ENCODE results near the gene MZT2B. TPM values are rescaled to one million over a fixed set of nuclear protein-coding genes. Genes with fewer than 3 reads are reported as not detected.

The MZT2B gene
- total and polyA plus RNA-seq, 2 of the 8 experiments (the other 6 are each of a cell fraction or from before 2014, with no cell fraction given) = 90.3 to 151 TPM

DNA sequence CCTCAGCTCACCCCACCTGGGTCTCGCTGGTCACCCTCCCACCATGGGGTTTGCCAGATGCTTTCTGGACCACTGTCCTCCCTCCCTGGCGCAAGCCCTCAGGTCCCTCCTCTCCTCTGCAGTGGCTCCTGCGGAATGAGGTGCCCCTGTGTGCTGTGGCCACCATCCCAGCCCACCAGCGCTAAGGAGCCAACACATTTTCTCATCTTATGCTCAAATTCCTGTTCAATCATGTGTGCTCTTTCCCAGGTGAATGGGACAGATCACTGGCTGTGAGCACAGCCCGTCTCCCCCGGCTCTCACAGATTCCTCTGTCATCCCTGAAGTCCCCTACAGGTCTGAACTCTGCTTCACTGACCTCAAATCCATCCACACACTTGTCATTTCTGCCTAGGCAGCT, 21.9 kb upstream of the MZT2B start:
- Histone ChIP-seq H3K27ac (ENCODE audit: low read depth, low read length) (no peak overlapping the region), H3K9me3 (ENCODE audit: insufficient read depth in 2 of 2, low read depth in 1 of 2, low read length in 1 of 2) (no peaks in the 10 kb centered on the region), H2AFZ (ENCODE audit: low read length) (no peak overlapping the region), H2BK15ac (ENCODE audit: low read length) (no peak overlapping the region), H4K5ac (ENCODE audit: insufficient read length, low read depth, low read length) (no peak overlapping the region), H3K9ac (replicated peaks in 1 of 4; ENCODE audit: extremely low read depth in 1 of 4, low read depth in 3 of 4, low read length in 3 of 4) (no peak overlapping the region), H3K18ac (ENCODE audit: extremely low read depth, low read length) (no peak overlapping the region), H3K79me1 (ENCODE audit: low read depth, low read length) (no peaks in the 10 kb centered on the region), H2BK12ac (ENCODE audit: low read depth, low read length) (no peak overlapping the region), H3K4me1 (replicated peaks in 1 of 4; ENCODE audit: control insufficient read depth in 3 of 4, insufficient read depth in 4 of 4, low read length in 3 of 4) (no peaks in the 10 kb centered on the region), H3K14ac (ENCODE audit: insufficient read length) (no peak overlapping the region), H3K79me2 (ENCODE audit: control insufficient read depth in 1 of 2, insufficient read depth in 2 of 2, low read length in 2 of 2) (no peaks in the 10 kb centered on the region), H3K27me3 (replicated peaks in 1 of 4; ENCODE audit: control insufficient read depth in 3 of 4, extremely low read depth in 1 of 4, insufficient read depth in 3 of 4, low read length in 3 of 4) (no peaks in the 10 kb centered on the region), H3K56ac (replicated peaks; ENCODE audit: insufficient read length, low read depth, low read length) (no peak overlapping the region), H4K91ac (replicated peaks; ENCODE audit: insufficient read length, low read length) (no peak overlapping the region), H2BK20ac (ENCODE audit: low read length) (no peak overlapping the region), H3K23me2 (ENCODE audit: low read depth, low read length) (no peaks in the 10 kb centered on the region), H2AK5ac (ENCODE audit: low read depth, low read length) (no peak overlapping the region), H3K36me3 (ENCODE audit: control insufficient read depth in 2 of 4, insufficient read depth in 4 of 4, low read length in 3 of 4) (peaks cover 3 to 23% (median 11%) of the 10 kb centered on the region in 4 experiments), H3K4ac (replicated peaks; ENCODE audit: insufficient read length, low read depth, low read length) (no peak overlapping the region), H3K4me2 (ENCODE audit: insufficient read depth in 1 of 2, low read depth in 2 of 2, low read length in 2 of 2) (no peak overlapping the region), H2BK5ac (ENCODE audit: low read depth, low read length) (no peak overlapping the region), H2BK120ac (replicated peaks; ENCODE audit: low read depth, low read length) (no peak overlapping the region), H4K20me1 (replicated peaks in 1 of 2; ENCODE audit: control insufficient read depth in 1 of 2, insufficient read depth in 2 of 2, low read length in 2 of 2) (no peaks in the 10 kb centered on the region), H4K8ac (ENCODE audit: extremely low read depth, insufficient read depth, low read length) (no peak overlapping the region), H3K4me3 (ENCODE audit: extremely low read depth in 1 of 4, insufficient read depth in 2 of 4, low read depth in 3 of 4, low read length in 4 of 4) (no peak overlapping the region), H3K23ac (ENCODE audit: insufficient read length) (no peak overlapping the region)
- 83% methylated on average over 6 of the region's 6 CpGs; no CpG with 5 or more reads in 1 of the 2 experiments for WGBS, 2 experiments (ENCODE audit: extremely low coverage in 1 of 2, insufficient coverage in 1 of 2, insufficient read length in 1 of 2, insufficient replicate concordance in 2 of 2, low coverage in 1 of 2, low lambda C conversion rate in 2 of 2, missing lambda C conversion rate in 1 of 2)
- CTCF ChIA-PET (ENCODE audit: partially characterized antibody) = interaction anchor here (0.6 to 1.7 kb wide), 2 partner anchors 11 to 173 kb away, joined by 4 read pairs; no protein-coding TSS in a partner anchor
- FAIRE-seq = no peak
- POLR2A ChIA-PET (ENCODE audit: partially characterized antibody) = no interaction called here
- DNase-seq (ENCODE audit: low read depth in 1 of 2, low spot score in 2 of 2) = no peak
- TF ChIP-seq, protein P1, sequence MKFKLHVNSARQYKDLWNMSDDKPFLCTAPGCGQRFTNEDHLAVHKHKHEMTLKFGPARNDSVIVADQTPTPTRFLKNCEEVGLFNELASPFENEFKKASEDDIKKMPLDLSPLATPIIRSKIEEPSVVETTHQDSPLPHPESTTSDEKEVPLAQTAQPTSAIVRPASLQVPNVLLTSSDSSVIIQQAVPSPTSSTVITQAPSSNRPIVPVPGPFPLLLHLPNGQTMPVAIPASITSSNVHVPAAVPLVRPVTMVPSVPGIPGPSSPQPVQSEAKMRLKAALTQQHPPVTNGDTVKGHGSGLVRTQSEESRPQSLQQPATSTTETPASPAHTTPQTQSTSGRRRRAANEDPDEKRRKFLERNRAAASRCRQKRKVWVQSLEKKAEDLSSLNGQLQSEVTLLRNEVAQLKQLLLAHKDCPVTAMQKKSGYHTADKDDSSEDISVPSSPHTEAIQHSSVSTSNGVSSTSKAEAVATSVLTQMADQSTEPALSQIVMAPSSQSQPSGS (IDR thresholded peaks at IDR 0.05; ENCODE audit: low read length) = no peak
- TF ChIP-seq NRF1 (IDR thresholded peaks at IDR 0.05; ENCODE audit: low read depth, low read length) (no peak), SP2 (IDR thresholded peaks at IDR 0.05; ENCODE audit: low read length) (no peak), HDAC6 (IDR thresholded peaks at IDR 0.05; ENCODE audit: low read depth, low read length) (no peak), TEAD4 (IDR thresholded peaks at IDR 0.05; ENCODE audit: low read depth, low read length) (no peak), ZNF274 (IDR thresholded peaks at IDR 0.05; ENCODE audit: borderline replicate concordance, extremely low read depth, low read length) (no peak), BRCA1 (IDR thresholded peaks at IDR 0.05; ENCODE audit: low read depth, low read length) (no peak), TAF7 (optimal IDR thresholded peaks at IDR 0.05; ENCODE audit: borderline replicate concordance, low read depth, low read length) (no peak), EZH2 (IDR thresholded peaks at IDR 0.05; ENCODE audit: low read depth, low read length, severe bottlenecking) (no peak), RFX5 (IDR thresholded peaks at IDR 0.05; ENCODE audit: borderline replicate concordance, low read depth, low read length) (no peak), CBX8 (IDR thresholded peaks at IDR 0.05; ENCODE audit: borderline replicate concordance, low read depth, low read length) (no peak), CBX5 (IDR thresholded peaks at IDR 0.05; ENCODE audit: low read depth, low read length) (no peak), RBBP5 (IDR thresholded peaks at IDR 0.05; ENCODE audit: borderline replicate concordance, low read depth, low read length) (no peak), CHD1 (IDR thresholded peaks at IDR 0.05; ENCODE audit: low read depth, low read length) (no peak)

All from H1 (cell line).